ENCODE measurements around the gene SULF2. TPM values are rescaled to one million over a fixed set of nuclear protein-coding genes. Genes with fewer than 3 reads are reported as not detected.

Gene SULF2
- total and polyA plus RNA-seq, 9 of the 15 experiments (the other 6 are each of a cell fraction or from before 2014, with no cell fraction given): 0.33 TPM; not detected in 8

- TF ChIP-seq EWSR1 (IDR thresholded peaks at IDR 0.05; ENCODE audit: borderline replicate concordance, low read depth, partially characterized antibody): no peak
Observed at GRCh38 chr20:47669489-47669888, 115.8 kb downstream of the SULF2 start (continued).

GRCh38 chr20:47669152-47669425 is 116.2 kb downstream of the SULF2 start:
- no peak overlapping the region for H3K4me3 ChIP-seq
- POLR2A ChIA-PET: interaction anchor here (0.6 kb wide), 1 partner anchor 496 kb away, joined by 3 read pairs; no protein-coding TSS in a partner anchor
- H3K9me3 ChIP-seq (replicated peaks; ENCODE audit: control insufficient read depth, insufficient read depth, low read depth, low read length): no peaks in the 10 kb centered on the region
- CTCF ChIA-PET (ENCODE audit: low intra/inter-chr PET ratio): no interaction called here
- no peak overlapping the region for H3K27ac ChIP-seq (ENCODE audit: extremely low read depth, low read depth, low read length)
- peaks cover 0 to 13% of the 10 kb centered on the region in 2 experiments; a peak in 2 of 5 replicates for H3K4me1 ChIP-seq (replicated peaks in 1 of 2; ENCODE audit: control insufficient read depth in 2 of 2, insufficient read depth in 2 of 2, low read length in 2 of 2)
- intact Hi-C loops (cut with micrococcal nuclease) (no loop called here), in situ Hi-C loops (cut with MboI) (no loop called here)
- H3K36me3 ChIP-seq (ENCODE audit: control insufficient read depth, insufficient read depth, low read length): no peaks in the 10 kb centered on the region
- no peak overlapping the region for H3K4me2 ChIP-seq (ENCODE audit: insufficient read depth, low read length)
- DNase-seq (ENCODE audit: extremely low read depth in 1 of 4, low spot score in 3 of 4) (no peak), ATAC-seq (no peak), FAIRE-seq (no peak)
- no peaks in the 10 kb centered on the region for H3K79me2 ChIP-seq (ENCODE audit: control insufficient read depth, insufficient read depth, low read length)
- no peak overlapping the region for H3K9ac ChIP-seq (ENCODE audit: insufficient read depth in 1 of 2, low read depth in 2 of 2, low read length in 2 of 2)
- TF ChIP-seq ZBTB5 (IDR thresholded peaks at IDR 0.05): no peak
- no peak for TF ChIP-seq ZNF785 (CRISPR knock-in tag; IDR thresholded peaks at IDR 0.05)
- H3K27me3 ChIP-seq (ENCODE audit: control insufficient read depth in 2 of 2, insufficient read depth in 2 of 2, low read length in 2 of 2): peaks cover 78 to 93% of the 10 kb centered on the region in 2 experiments
- no peaks in the 10 kb centered on the region for H3K9me1 ChIP-seq (ENCODE audit: control insufficient read depth, insufficient read depth, low read length)
- peaks cover 16% of the 10 kb centered on the region for H4K20me1 ChIP-seq (replicated peaks; ENCODE audit: control insufficient read depth, insufficient read depth, low read length)
- no peak overlapping the region for H2AFZ ChIP-seq (ENCODE audit: low read depth, low read length)
- 1% methylated on average over 8 of the region's 8 CpGs for WGBS (ENCODE audit: insufficient coverage, low coverage, missing lambda C conversion rate)
- BruUV-seq (replicated peaks): no TSS peak
